Measurements from ENCODE around the gene TUFT1. TPM values are rescaled to one million over a fixed set of nuclear protein-coding genes. Genes with fewer than 3 reads are reported as not detected.

Gene TUFT1
- total RNA-seq, 1 donor from 2014 or later, result 16.0 TPM

DNA sequence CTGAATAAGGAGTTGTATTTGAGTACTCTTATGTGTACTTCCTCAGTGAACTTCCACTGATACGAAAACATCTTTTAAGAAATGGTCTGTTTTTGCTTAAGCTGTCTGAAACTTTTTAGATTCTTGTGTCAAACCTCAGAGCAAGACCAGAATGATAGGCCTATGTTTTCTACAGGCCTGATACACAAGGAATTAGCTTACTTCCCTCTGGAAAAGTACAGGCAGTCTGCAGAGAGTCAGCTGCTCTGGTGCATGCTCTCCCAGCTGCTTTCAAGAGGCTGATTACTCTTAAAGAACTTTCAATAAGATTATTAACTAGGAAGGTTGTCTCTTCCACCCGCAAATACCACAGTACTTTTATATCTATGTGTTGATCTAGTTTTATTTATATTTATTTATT lies 81.2 kb downstream of the TUFT1 start:
- Histone ChIP-seq H3K9me3 (no peaks in the 10 kb centered on the region), H3K27ac (peak overlapping the region; percentile 70), H3K4me3 (no peak overlapping the region), H3K27me3 (no peaks in the 10 kb centered on the region), H3K4me1 (peaks cover 54% of the 10 kb centered on the region), H3K36me3 (no peaks in the 10 kb centered on the region)
- intact Hi-C loops (cut with DNase I), result no loop called here
- DNase-seq (ENCODE audit: extremely low spot score in 2 of 2), result no peak
- TF ChIP-seq POLR2A (IDR thresholded peaks at IDR 0.05) (no peak), POLR2AphosphoS5 (IDR thresholded peaks at IDR 0.05; ENCODE audit: insufficient read depth in 1 of 2, low read depth in 1 of 2) (no peak)
- TF ChIP-seq, protein P1, sequence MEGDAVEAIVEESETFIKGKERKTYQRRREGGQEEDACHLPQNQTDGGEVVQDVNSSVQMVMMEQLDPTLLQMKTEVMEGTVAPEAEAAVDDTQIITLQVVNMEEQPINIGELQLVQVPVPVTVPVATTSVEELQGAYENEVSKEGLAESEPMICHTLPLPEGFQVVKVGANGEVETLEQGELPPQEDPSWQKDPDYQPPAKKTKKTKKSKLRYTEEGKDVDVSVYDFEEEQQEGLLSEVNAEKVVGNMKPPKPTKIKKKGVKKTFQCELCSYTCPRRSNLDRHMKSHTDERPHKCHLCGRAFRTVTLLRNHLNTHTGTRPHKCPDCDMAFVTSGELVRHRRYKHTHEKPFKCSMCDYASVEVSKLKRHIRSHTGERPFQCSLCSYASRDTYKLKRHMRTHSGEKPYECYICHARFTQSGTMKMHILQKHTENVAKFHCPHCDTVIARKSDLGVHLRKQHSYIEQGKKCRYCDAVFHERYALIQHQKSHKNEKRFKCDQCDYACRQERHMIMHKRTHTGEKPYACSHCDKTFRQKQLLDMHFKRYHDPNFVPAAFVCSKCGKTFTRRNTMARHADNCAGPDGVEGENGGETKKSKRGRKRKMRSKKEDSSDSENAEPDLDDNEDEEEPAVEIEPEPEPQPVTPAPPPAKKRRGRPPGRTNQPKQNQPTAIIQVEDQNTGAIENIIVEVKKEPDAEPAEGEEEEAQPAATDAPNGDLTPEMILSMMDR (IDR thresholded peaks at IDR 0.05), result no peak

DNA sequence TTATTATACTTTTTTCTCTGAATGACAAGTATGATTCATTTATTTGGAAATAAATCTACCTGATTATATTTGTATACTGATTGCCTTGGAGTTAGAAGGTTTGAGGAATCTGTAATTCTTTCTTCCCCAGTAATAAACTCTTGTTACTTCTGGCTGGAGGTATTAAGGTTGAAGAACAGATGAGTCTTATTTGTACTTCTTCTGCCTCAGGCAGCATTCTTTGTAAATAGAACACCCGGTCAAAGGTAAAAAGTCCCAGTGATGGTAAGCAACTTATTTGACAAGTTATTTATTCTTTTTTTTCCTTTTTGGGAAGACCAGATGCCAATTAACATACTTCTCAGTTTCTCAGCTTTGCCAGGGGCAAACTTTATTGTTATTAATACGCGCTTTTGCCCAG lies 84.7 kb downstream of the TUFT1 start:
- no peaks in the 10 kb centered on the region for H3K9me3 ChIP-seq
- H3K36me3 ChIP-seq, result no peaks in the 10 kb centered on the region
- no peak overlapping the region for H3K4me3 ChIP-seq
- H3K27me3 ChIP-seq, result no peaks in the 10 kb centered on the region
- no peak for DNase-seq (ENCODE audit: extremely low spot score in 2 of 2)
- TF ChIP-seq, protein P1 (IDR thresholded peaks at IDR 0.05), result no peak
- TF ChIP-seq POLR2AphosphoS5 (IDR thresholded peaks at IDR 0.05; ENCODE audit: insufficient read depth in 1 of 2, low read depth in 1 of 2), result no peak
- no peak for TF ChIP-seq POLR2A (IDR thresholded peaks at IDR 0.05)
- no peak overlapping the region for H3K27ac ChIP-seq
- H3K4me1 ChIP-seq, result peaks cover 22% of the 10 kb centered on the region
- intact Hi-C loops (cut with DNase I), result no loop called here

DNA sequence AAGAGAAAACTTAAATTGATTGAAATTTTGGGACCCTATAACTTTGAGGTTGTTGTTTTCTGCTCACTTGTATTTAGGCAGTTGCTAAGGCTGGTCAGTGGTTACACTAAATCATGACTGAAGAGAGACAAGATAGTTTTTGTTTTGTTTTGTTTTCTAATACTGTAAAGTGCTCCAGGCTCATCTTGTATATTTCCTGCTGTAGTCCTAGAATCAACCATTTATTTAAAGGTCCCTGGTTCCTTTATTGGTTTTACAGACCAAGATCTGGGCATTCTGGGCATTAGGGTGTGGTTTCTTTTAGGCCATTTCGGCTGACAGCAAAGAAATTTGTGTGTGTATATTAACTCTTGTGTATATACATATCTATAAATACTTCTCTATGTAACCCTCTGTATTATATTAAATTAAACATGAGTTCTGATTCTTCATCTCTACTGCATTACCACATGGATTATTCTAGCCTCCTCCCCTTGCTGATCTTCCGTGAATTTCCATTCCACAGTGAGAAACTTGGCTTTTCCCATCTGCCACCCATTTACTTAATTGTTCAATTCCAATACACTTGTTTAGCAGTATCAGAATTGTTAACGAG lies 86.7 kb downstream of the TUFT1 start:
- Histone ChIP-seq H3K27me3 (no peaks in the 10 kb centered on the region), H3K4me3 (no peak overlapping the region), H3K36me3 (no peaks in the 10 kb centered on the region), H3K27ac (no peak overlapping the region), H3K4me1 (peaks cover 1% of the 10 kb centered on the region), H3K9me3 (no peaks in the 10 kb centered on the region)
- no peak for DNase-seq (ENCODE audit: extremely low spot score in 2 of 2)
- intact Hi-C loops (cut with DNase I), result no loop called here
- TF ChIP-seq POLR2AphosphoS5 (IDR thresholded peaks at IDR 0.05; ENCODE audit: insufficient read depth in 1 of 2, low read depth in 1 of 2) (no peak), POLR2A (IDR thresholded peaks at IDR 0.05) (no peak)
- TF ChIP-seq, protein P1 (IDR thresholded peaks at IDR 0.05), result no peak

DNA sequence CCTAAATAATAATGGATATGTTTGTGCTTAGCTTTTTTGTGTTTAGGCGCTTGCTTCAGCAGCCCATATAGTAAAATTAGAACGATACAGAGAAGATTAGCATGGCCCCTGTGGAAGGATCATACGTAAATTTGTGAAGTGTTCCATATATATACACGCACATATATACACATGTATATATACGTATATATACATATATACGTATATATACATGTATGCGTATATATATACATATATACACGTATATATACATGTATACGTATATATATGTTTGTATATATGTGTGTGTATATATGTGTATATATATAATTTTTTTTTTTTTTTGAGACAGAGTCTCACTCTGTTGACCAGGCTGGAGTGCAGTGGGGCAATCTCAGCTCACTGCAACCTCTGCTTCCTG lies 89.2 kb downstream of the TUFT1 start:
- H3K36me3 ChIP-seq, result no peaks in the 10 kb centered on the region
- intact Hi-C loops (cut with DNase I), result no loop called here

More for the DNA sequence above, 89.2 kb downstream of the TUFT1 start:
- TF ChIP-seq POLR2A (IDR thresholded peaks at IDR 0.05) (no peak), POLR2AphosphoS5 (IDR thresholded peaks at IDR 0.05; ENCODE audit: insufficient read depth in 1 of 2, low read depth in 1 of 2) (no peak)
- TF ChIP-seq, protein P1 (IDR thresholded peaks at IDR 0.05), result no peak
- no peaks in the 10 kb centered on the region for H3K9me3 ChIP-seq
- no peaks in the 10 kb centered on the region for H3K4me1 ChIP-seq
- no peak overlapping the region for H3K4me3 ChIP-seq
- no peaks in the 10 kb centered on the region for H3K27me3 ChIP-seq
- no peak overlapping the region for H3K27ac ChIP-seq
- no peak for DNase-seq (ENCODE audit: extremely low spot score in 2 of 2)

MicroRNAs within 50 kb of the gene (microRNA counts, 767-probe panel; counts per million panel counts)
- microRNA hsa-miR-554, result 261 to 2,222 counts per million in 2 donors

Small RNA genes lying within 50 kb of the gene (microRNA-seq; reads per million reads assigned to microRNA genes)
- not detected for gene MIR554 (ENCODE audit: borderline number of aligned reads, borderline replicate concordance)

Small RNA genes lying within 50 kb of the gene (small RNA-seq; reads per million reads assigned to genes)
- gene MIR554 (not detected), gene RF00405 (not detected), gene RNU6-1062P (not detected)

Other genes with a start within 250 kb of the TUFT1 start
- 69.0 TPM for gene PI4KB, start 212.9 kb upstream of the TUFT1 start, total RNA-seq
- gene RFX5, start 193.1 kb upstream of the TUFT1 start, total RNA-seq, result 13.0 TPM
- gene SELENBP1, start 167.6 kb upstream of the TUFT1 start, total RNA-seq, result 30.9 TPM
- 292 TPM for gene PSMB4, start 140.7 kb upstream of the TUFT1 start, total RNA-seq
- 60.6 TPM for gene POGZ, start 80.8 kb upstream of the TUFT1 start, total RNA-seq
- 13.0 TPM for gene CGN, start 28.9 kb upstream of the TUFT1 start, total RNA-seq
- 50.6 TPM for gene SNX27, start 71.7 kb downstream of the TUFT1 start, total RNA-seq
- gene CELF3, start 176.5 kb downstream of the TUFT1 start, total RNA-seq, result 0.25 TPM
- not detected for gene RIIAD1, start 181.2 kb downstream of the TUFT1 start, total RNA-seq
- 34.1 TPM for gene MRPL9, start 223.2 kb downstream of the TUFT1 start, total RNA-seq

Data from vagina (tissue), 2 donors.